B cell (primary cell): ENCODE measurements around the gene OLFM2. TPM values are rescaled to one million over a fixed set of nuclear protein-coding genes. Genes with fewer than 3 reads are reported as not detected.

Experiments
- ATAC-seq: fragments of 200-7000 bp; cut with Tn5 transposase; one replicate; pipeline ENCODE4 v1.10.0; 2021; ENCODE audit warnings: low read depth, mild to moderate bottlenecking, moderate number of reproducible peaks, moderate library complexity
- CTCF ChIA-PET: fragments of 350-600 bp; sonication (Branson Sonifier 250); formaldehyde crosslinking; loops from one replicate; lab custom pipeline; 2021; ENCODE audit warnings: antibody characterized with exemption, inconsistent platforms; lab: Charles Lee
- POLR2A ChIA-PET: fragments of 350-600 bp; sonication (Branson Sonifier 250); formaldehyde crosslinking; loops from one replicate; lab custom pipeline; 2021; ENCODE audit warnings: antibody characterized with exemption; lab: Charles Lee
- DNase-seq: peaks from one replicate; pipeline ENCODE4 v3.0.0; 2013
- H2AFZ ChIP-seq: 2 replicates; pipeline ENCODE4 v1.6.1; 2012; ENCODE audit warnings: mild to moderate bottlenecking, low read depth, low read length; ENCODE audit not compliant: insufficient read depth, poor library complexity, severe bottlenecking
- H3K27ac ChIP-seq, 2 donors: 1 replicate in 1 of 2; 2 replicates in 1 of 2; pipeline ENCODE4 v1.5.1; 2012 to 2013; ENCODE audit warnings: low read length in 2 of 2, mild to moderate bottlenecking in 2 of 2, moderate library complexity in 1 of 2
- H3K27me3 ChIP-seq, 4 experiments: fragments of 200-600 bp in 1 of 4; sonication (generic) in 1 of 4; replicated peaks in 1 of 4; 1 replicate in 2 of 4; 2 replicates in 2 of 4; pipeline versions ENCODE4 v1.6.1 to v1.7.0; 2013 to 2016; ENCODE audit warnings: low read length in 3 of 4, mild to moderate bottlenecking in 2 of 4, mixed read lengths in 1 of 4, moderate library complexity in 1 of 4; ENCODE audit not compliant: insufficient read depth in 4 of 4, control insufficient read depth in 3 of 4; ENCODE audit errors: control extremely low read depth in 1 of 4
- H3K36me3 ChIP-seq, 2 experiments: replicated peaks in 1 of 2; 1 replicate in 1 of 2; 2 replicates in 1 of 2; pipeline versions ENCODE4 v1.6.1 to v1.7.1; 2013; ENCODE audit warnings: low read length in 1 of 2; ENCODE audit not compliant: insufficient read depth in 2 of 2, control insufficient read depth in 1 of 2; ENCODE audit errors: control extremely low read depth in 1 of 2, extremely low read depth in 1 of 2
- H3K4me1 ChIP-seq, 2 donors: fragments of 200-600 bp in 1 of 2; sonication (generic) in 1 of 2; 1 replicate in 1 of 2; 2 replicates in 1 of 2; pipeline versions ENCODE4 v1.5.1 to v1.6.1; 2013 to 2017; ENCODE audit warnings: low read length in 2 of 2; ENCODE audit not compliant: control insufficient read depth in 2 of 2, insufficient read depth in 2 of 2
- H3K4me2 ChIP-seq: replicated peaks from 2 replicates; pipeline ENCODE3; 2012; ENCODE audit warnings: mild to moderate bottlenecking, low read depth, low read length; ENCODE audit not compliant: poor library complexity, severe bottlenecking
- H3K4me3 ChIP-seq, 5 experiments: fragments of 200-600 bp in 1 of 5; sonication (generic) in 1 of 5; 1 replicate in 3 of 5; 2 replicates in 2 of 5; pipeline versions ENCODE4 v1.5.1 to v1.7.0; 2011 to 2016; ENCODE audit warnings: low read length in 4 of 5, mild to moderate bottlenecking in 4 of 5, low read depth in 2 of 5, control low read depth in 1 of 5, moderate library complexity in 1 of 5; ENCODE audit not compliant: insufficient read depth in 1 of 5; ENCODE audit errors: control extremely low read depth in 1 of 5, extremely low read depth in 1 of 5
- H3K79me2 ChIP-seq: fragments of 200-600 bp; sonication (generic); one replicate; pipeline ENCODE4 v1.6.0; 2016; ENCODE audit warnings: low read length; ENCODE audit not compliant: control insufficient read depth, insufficient read depth
- H3K9ac ChIP-seq: fragments of 200-600 bp; sonication (generic); 2 replicates; pipeline ENCODE4 v1.6.1; 2017; ENCODE audit warnings: mild to moderate bottlenecking, low read length, moderate library complexity
- H3K9me3 ChIP-seq, 3 donors: one replicate each; pipeline versions ENCODE4 v1.6.1 to v1.7.1; 2013; ENCODE audit warnings: low read length in 2 of 3; ENCODE audit not compliant: control insufficient read depth in 2 of 3, insufficient read depth in 1 of 3; ENCODE audit errors: control extremely low read depth in 1 of 3
- H4K20me1 ChIP-seq: 2 replicates; pipeline ENCODE4 v1.6.0; 2012; ENCODE audit warnings: mild to moderate bottlenecking, low read length; ENCODE audit not compliant: insufficient read depth, control insufficient read depth, poor library complexity, severe bottlenecking
- H3K27ac Mint-ChIP-seq: one replicate; pipeline ENCODE4 v1.8.0; 2021; ENCODE audit warnings: mixed read lengths
- H3K27me3 Mint-ChIP-seq: one replicate; pipeline ENCODE4 v1.8.0; 2021; ENCODE audit warnings: mixed read lengths
- H3K4me1 Mint-ChIP-seq: one replicate; pipeline ENCODE4 v1.8.0; 2021; ENCODE audit warnings: mixed read lengths
- H3K4me3 Mint-ChIP-seq: one replicate; pipeline ENCODE4 v1.8.0; 2021; ENCODE audit warnings: mixed read lengths
- H3K9me3 Mint-ChIP-seq: one replicate; pipeline ENCODE4 v1.8.0; 2022; ENCODE audit warnings: mixed read lengths; ENCODE audit not compliant: insufficient read depth
- CTCF ChIP-seq: fragments of 200-600 bp; IDR thresholded peaks from one replicate; pipeline ENCODE4 v1.8.0; 2022; ENCODE audit warnings: antibody characterized with exemption, mild to moderate bottlenecking
- EZH2 ChIP-seq: IDR thresholded peaks from 2 replicates; pipeline ENCODE4 v1.6.1; 2012; ENCODE audit warnings: borderline replicate concordance, low read depth, mild to moderate bottlenecking, moderate library complexity, low read length; ENCODE audit not compliant: insufficient read depth, poor library complexity, severe bottlenecking
- WGBS: methylation state at CpG from one replicate; pipeline ENCODE4 v1.1.5; 2013; ENCODE audit warnings: missing lambda C conversion rate; ENCODE audit not compliant: insufficient coverage; 5-methylcytosine and 5-hydroxymethylcytosine counted together
- intact Hi-C: fragments of 100-400 bp; cut with micrococcal nuclease; formaldehyde crosslinking; loops from one replicate; pipeline ENCODE4 v1.10.0; 2022
- polyA plus RNA-seq: library from polyadenylated mRNA; depleted of rRNA; stranded (reverse); fragments of >200 nt; gene quantifications from 2 replicates; pipeline ENCODE4 v1.2.3, GENCODE V29; 2012
- total RNA-seq, 2 donors: library from RNA; stranded (reverse); fragments of 120-200 nt in 1 of 2; gene quantifications; 1 replicate in 1 of 2; 2 replicates in 1 of 2; pipeline versions ENCODE4 v1.2.3 to v1.2.4, GENCODE V29; 2013 to 2022

The OLFM2 gene
- total and polyA plus RNA-seq, 2 donors (not counting 1 experiment from before 2014, with no cell fraction given) = 0.15 TPM; not detected in 1

DNA sequence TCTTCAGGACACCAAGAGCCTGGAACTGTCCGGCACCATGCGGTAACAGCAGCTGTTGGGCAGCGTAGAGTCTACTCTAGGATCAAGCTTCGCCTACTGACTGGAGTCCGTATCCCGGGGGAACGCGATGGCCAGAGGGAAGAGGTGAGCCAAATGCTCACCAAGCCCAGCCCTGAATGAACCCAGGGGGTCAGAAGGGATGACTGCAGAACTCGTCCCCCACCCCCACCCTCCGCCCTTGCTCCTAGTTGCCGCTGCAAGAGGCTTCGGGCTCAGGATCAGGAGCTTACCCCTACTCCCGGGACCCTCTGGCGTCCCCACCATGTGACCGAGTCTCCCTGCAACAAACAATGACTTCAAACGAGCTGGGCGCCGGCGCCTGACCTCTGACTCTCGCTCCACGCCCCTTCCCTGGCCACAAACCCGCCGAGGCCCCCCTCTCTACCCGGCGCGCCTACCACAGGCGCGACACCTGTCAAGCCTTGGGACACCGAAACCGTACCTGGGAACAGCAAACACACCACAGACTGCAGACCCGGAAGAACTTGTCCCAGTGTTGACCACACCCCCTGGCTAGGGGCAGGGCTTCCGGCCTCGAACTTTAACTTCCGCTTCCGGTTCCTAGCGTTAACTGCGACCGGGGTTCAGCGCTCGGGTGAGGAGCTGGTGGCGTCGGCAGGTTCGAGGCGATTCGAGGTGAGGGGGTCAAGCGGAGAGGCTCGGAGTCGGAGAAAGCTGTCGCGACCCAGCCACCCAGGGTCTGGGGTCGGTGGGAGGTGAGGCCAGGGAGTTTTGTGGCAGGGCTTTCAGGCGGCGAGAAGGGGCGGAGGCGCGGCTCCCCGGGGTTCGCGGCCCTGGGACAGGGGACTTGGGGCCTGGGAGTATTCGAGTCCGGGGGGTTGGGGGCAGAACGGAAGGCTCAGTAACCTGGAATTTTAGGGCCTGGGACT lies 108.8 kb downstream of the OLFM2 start, which contains the start of gene UBL5:
TSS of gene UBL5 (plus strand) at position 630 of the 950 bp plus-strand sequence. CDS start 420 bp downstream, outside the sequence.
- POLR2A ChIA-PET = interaction anchor here (0.6 to 1.6 kb wide), 3 partner anchors 9 to 535 kb away, joined by 3 to 8 read pairs (median 4); partner anchors contain the start of gene FBXL12
- no peaks in the 10 kb centered on the region for H3K27me3 Mint-ChIP-seq
- Histone ChIP-seq H2AFZ (peak within 1 kb of the TSS; percentile 94), H3K4me1 (peaks cover 13 to 20% of the 10 kb centered on the region in 2 donors), H3K79me2 (peaks cover 40% of the 10 kb centered on the region), H3K9me3 (no peaks in the 10 kb centered on the region), H3K27me3 (no peaks in the 10 kb centered on the region), H4K20me1 (peaks cover 23% of the 10 kb centered on the region), H3K27ac (peak within 1 kb of the TSS; percentile 58 to 90), H3K9ac (peak within 1 kb of the TSS; percentile 92), H3K4me2 (peak within 1 kb of the TSS; percentile 91), H3K4me3 (peak within 1 kb of the TSS; percentile 75 to 95 (median 87)), H3K36me3 (peaks cover 2 to 12% of the 10 kb centered on the region in 2 experiments)
- CTCF ChIA-PET = interaction anchor here (0.6 to 1.7 kb wide), 3 partner anchors 9 to 203 kb away, joined by 3 to 4 read pairs (median 3); partner anchors contain the start of gene FBXL12
- no peak for TF ChIP-seq EZH2
- no peak for TF ChIP-seq CTCF
- under 1% methylated on average over 62 of the region's 62 CpGs for WGBS
- ATAC-seq = peak; percentile 95
- peak within 1 kb of the TSS; percentile 100 for H3K4me3 Mint-ChIP-seq
- intact Hi-C loops = loop anchor here (1.0 kb wide), 3 partner anchors 8 to 206 kb away; partner anchors contain the start of genes FBXL12, PIN1 and ZNF561
- H3K27ac Mint-ChIP-seq = peak within 1 kb of the TSS; percentile 96
- H3K9me3 Mint-ChIP-seq = no peaks in the 10 kb centered on the region
- H3K4me1 Mint-ChIP-seq = peaks cover 25% of the 10 kb centered on the region
- DNase-seq = peak; percentile 92
